Activated T-cell treated with anti-CD3 and anti-CD28 coated beads, Interleukin-2, amount 50 U/mL, for 1 hour (primary cell): ENCODE results near the gene MPZL3.

ENCODE experiments used
- DNase-seq: peaks from one replicate; pipeline ENCODE4 v3.0.0-alpha.2; 2020

The MPZL3 gene

DNA sequence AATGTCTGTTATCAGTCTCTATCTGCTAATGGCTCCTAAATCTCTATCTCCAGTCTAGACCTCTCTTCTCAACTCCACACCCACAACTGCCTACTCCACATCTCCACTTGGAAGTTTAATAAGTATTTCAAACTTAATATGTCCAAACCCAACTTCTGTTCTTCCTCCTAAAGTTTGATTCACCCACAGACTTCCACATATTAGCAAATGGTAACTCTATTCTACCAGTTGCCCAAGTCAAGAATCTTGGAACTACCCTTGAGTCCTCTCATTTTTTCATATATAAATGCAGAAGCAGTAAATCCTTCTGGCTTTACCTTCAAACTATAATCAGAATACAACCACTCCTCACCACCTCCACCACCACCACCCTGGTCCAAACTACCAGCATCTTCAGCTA, 20.7 kb downstream of the MPZL3 start:
- DNase-seq: no peak

DNA sequence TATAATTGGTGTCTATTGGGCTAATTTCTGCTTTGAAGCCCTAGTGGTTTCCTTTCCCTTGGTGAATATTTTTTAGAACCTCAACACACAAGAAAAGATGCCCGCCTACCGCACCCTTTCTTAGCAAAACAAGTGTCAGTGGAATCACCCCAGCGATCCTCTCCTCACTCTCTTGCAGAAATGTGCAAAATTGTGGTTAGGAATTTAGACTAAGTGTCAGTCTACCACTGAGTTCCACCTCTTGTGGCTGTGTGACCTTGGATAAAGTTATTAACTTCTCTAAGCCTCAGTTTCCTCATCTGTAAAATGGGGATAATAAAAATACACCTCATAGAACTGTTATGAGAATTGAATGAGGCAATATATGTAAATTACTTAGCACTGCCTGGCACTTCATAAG, 22.1 kb downstream of the MPZL3 start:
- peak; percentile 48 for DNase-seq

DNA sequence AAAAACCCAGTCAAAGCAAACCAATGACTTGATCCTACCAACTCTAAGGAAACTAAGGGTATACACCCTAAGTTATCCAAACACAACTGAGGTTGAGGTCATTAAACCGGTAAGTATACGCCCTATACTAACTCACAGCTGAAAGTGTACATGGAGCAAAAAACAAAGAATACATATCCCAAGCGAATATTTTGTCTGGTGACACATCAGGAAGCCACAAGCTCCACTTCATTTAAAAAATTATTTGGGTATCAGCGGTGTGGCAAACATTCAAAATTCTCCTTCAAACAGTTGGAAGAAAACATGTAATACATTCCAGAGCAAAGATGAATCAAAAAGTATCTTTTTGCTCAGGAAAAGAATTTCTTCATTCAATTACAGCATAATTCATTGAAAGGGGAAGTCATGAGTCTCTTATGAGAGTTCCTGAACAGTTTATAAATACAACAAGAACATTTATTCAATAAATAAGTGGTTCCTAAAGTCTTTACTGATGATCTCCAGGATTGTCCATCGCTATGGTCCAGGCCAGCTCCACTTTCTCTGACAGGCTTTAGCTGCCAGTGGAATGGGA, 22.8 kb downstream of the MPZL3 start:
- no peak for DNase-seq

DNA sequence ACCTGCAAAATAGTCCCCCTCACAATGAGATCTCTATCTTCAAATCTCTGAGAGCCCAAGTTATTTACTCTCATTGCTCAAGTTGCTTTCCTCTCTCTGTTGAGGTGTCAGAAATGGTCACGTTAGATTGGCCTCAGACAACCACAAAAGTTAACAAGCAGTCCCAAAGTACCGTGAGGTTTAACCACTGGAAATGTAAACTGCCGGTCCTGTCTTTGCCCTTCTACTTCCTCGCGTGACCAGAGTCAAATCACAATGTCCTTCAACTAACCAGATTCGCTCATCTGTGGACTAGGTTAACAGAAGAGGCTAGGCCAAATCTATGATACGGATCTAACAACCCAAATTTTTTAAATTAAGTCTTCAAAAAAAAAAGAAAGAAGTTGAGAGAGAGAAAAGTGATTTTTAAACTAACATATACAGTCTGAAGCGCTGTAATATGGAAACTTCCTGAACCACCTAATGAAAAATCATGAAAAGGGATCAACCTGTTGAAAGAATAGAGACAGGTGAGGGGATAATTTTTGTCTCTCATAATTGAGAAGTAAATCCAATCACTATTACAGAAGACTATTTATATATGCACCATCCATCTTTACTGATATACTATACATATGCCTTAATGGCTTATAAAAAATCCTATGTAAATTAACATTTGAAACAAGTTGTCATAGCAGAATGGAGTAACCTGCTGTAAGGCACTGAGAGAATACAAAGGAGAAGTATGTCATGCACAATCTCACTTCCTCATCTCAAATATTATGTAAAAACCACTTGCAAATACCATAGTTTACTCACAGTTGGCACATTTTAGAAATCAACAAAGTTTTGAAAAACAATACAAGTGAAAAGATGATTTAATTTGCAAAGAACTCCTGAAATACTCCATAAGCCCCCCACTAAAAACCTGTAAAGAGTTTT, 24.0 kb downstream of the MPZL3 start:
- no peak for DNase-seq

DNA sequence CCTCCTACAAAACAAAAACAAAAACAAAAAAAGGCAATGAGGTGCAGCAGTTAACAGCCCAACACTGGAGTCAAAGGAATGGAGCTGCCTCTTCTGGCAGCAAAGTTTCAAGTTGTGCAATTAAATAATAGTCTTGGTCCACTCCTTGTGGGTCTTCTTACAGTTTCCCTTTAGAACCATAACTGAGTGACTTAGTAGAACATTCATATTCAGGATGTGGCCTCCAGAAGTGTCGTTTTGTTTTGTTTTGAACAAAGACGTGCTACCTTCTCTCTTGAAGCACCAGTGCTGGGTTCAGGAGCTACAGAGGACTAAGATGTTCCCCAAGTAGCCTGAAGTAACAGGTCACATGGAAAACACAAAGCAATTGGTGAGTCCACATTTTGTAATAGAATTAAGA, 25.4 kb downstream of the MPZL3 start:
- no peak for DNase-seq

DNA sequence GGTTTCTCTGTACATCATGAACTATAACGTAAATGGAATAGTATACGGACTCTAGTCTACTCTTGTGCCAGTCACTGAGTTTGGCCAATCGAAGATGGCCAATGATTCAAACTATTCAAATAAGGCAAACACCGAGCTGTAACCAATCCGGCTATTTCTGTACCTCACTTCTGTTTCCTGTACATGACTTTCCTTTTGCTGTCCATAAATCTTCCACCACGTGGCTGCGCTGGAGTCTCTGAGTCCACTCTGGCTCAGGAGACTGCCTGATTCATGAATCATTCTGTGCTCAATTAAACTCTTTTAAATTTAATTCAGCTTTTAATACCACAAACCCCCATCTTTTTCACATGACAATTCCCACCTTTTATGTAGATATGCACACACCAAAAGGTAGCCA, 25.9 kb downstream of the MPZL3 start:
- no peak for DNase-seq

DNA sequence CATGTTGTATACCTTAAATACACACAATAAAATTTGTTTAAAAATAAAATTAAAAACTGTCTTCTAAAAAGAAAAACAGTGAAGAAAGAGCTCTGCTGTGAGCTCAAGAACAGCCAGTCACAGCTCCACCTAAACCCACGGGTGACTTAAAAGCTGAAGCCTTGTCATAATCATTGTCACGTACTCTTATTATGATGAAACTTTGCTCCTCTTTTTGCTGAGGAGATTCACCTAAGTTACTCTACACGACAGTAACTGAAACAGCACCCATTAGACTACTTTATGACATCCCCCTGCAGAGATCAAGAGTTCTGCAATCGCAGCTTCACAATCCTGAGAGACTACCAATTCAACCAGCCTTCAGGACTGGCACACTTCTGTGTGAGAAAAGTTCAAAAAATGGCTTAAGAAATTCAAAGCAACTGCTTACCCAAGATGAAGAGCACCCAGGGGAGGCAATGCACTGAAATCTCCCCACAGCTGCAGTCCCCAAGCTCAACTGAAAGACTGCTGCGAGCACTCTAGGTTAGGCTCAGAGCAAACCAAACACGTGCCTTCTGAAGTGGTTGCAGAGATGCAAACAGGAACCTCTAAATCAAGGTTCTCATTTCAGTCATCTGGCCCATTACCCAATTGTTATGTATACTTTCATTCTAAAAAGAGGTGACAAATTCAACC, 27.5 kb downstream of the MPZL3 start, which contains the start of gene JAML:
Gene JAML (minus strand): TSS at position 501 of the 678 bp plus-strand sequence. CDS start 10,145 bp downstream, outside the sequence.
- peak; percentile 62 for DNase-seq

DNA sequence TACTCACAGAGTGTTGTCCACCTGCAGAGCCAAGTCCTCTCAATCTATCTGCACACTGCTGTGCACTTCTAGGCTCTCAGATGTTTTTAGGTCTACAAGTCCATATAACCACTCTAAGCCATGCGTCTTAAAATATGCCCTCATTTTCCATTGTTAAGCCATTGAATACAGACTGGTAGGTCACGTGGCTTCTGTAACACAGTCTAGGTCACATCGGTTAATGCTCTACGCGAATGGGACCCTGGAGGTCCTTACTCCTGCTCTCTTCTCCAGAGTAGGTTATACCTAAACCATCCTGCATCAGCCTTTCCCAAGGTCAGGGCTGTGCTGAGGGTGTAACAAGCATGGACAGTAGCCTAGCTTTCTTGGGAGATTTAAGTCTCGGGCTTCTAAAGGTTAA, 28.2 kb downstream of the MPZL3 start:
- no peak for DNase-seq

DNA sequence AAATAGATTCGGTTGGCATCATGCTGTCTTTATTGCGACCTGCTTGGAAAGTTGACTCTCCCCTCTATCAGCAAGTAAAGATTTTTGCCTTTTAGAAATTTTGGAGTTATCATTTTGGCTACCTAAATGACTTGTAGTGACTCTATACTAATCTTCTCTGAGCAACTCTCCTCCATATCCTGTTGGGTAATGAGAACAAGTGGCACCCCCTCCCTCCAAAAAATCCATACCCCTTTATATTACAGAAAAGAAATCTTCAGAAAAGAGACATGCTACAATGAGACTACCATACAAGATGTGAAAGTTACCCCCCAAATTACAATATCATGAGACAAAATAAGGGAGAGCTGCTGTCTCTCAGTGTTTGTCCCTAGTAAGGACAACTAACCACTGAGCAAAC, 28.6 kb downstream of the MPZL3 start:
- no peak for DNase-seq

DNA sequence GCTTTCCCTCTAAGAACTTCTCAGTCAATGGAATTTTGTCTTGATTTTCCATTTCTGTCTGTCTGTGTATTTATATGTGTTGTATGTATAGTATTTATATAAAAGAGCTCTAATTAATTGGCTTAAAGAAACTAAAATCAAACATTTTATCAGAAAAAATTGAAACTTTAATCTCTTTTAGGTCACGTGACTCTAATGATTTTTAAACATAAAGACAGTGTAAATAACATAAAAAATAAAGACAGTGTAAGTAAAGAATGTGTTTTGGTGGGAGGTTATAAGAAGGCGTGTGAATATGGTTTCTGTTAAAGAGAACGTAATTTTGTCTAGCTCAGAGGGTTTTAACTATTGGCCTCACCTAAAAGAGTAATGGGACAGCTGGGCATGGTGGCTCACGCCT, 29.7 kb downstream of the MPZL3 start:
- no peak for DNase-seq

DNA sequence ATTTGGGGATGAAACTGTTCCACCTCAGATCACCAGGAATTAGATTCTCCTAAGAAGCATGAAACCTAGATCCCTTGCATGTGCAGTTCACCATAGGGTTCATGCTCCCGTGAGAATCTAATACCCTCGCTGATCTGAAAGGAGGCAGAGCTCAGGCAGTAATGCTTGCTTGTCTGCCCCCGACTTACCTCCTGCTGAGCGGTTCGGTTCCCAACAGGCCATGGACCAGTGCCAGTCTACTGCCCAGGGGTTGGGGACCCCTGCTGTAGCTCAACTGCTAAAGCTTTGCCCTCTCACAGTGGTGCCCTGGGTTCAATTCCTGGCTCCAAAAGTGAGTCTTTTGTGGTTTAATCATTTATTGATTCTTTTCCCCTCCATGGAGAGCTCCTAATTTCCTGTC, 30.7 kb downstream of the MPZL3 start:
- no peak for DNase-seq

DNA sequence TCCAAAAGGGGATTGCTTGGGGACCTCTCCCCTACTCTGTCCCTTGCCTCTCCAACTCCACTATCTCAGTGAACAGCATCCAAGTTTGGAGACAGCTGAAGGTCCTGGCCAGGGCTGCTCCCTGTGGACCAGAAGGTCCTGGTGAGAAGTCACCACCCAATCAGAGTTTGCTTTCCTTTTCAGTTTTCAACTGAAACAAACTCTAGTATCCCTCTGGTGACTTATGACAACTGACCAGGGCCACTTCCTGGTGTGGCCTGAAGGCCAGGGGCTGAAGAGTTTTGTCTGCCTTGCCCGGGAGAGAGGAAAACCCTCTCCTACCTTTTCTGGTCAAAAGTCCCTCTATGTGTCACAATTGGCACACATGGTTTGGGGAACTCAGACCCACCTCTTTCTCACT, 32.4 kb downstream of the MPZL3 start:
- DNase-seq: no peak

DNA sequence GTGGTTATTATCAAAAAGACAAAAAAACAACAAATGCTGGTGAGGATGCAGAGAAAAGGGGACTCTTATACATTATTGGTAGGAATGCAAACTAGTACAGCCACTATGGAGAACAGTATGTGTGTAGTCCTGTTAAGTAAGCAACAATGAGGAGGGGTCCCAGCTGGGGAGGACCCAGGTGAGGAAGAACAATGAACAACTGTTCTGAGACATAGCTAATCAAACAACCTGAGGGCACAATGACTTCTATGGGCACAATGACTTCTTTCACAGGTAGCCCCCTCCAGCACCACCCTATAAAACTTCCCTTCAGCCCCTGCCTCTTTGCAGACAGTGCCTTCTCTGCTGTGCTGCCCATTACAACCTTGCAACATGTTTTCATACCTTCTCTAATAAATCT, 32.9 kb downstream of the MPZL3 start:
- DNase-seq: no peak

DNA sequence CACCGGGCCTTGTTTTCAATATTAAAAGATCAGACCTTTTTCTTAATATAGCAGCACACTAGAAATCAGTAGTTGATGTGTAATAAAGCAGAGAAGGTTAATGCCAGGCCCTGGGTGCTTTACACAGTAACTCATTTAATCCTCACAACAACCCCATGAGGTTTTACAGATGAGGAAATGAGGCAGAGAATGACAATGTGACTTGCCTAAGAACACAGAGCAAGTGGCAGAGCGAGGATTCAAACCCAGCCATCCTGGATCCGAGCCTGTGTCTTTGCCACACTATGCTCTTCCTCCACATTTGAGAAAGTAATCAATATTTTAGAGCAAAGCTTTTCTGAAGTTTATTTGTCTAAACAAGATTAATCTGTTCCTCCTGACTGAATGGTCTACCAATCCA, 34.6 kb downstream of the MPZL3 start:
- no peak for DNase-seq

DNA sequence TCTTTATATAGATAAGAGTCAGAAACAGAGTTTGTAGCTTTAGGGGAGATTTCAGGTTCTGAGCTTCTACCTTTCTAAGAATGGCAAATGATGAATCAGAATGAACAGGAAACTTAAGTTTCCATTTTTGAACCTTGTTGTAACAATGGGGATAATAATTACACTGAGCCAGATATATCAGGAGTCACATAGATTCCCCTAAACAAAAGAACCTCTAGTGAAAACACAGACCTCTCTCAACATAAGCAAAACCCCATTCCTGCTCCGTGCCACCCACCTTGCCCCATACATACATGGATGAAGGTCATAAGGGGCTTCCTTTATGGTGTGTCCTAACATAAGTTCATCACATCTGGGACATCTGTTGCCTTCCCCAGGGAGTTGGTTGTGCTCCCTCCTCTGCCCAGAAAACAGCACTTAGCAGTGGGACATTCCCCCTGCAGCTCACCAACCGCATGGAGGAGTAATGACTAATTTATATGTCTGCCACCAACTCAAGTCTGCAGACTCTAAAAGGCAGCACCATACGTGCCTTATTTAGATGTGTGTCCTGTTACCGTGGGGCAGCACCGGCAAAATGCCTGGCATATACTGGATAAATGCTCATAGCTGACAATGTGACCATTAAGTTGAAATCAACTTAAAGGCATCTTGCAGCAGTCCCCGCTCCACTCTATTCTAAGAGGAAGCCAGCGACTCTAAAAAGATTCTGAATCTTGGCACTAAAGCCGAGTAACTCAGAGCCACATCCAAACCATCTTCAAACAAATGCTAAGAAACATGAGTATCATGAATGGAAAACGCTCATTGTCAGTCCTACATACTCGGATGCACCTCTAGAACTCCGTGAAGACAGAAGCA, 35.3 kb downstream of the MPZL3 start:
- DNase-seq: peak; percentile 58

DNA sequence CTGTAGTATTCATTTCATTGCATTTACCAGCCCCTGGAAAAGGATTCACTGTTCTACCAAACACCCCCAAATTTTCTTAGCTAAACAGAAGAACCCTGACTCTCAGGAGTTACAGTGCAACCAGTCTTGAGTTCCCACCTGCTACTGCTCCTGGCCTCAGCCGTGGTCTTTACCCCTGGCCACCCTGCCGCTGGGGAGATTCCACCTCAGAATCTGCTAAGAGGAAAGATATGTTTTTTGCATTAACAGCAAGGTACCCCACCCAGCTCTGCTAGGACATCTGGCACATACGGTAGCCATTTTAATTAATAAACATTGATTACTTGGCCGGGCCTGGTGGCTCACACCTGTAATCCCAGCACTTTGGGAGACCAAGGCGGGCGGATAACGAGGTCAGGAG, 36.4 kb downstream of the MPZL3 start:
- DNase-seq: no peak

DNA sequence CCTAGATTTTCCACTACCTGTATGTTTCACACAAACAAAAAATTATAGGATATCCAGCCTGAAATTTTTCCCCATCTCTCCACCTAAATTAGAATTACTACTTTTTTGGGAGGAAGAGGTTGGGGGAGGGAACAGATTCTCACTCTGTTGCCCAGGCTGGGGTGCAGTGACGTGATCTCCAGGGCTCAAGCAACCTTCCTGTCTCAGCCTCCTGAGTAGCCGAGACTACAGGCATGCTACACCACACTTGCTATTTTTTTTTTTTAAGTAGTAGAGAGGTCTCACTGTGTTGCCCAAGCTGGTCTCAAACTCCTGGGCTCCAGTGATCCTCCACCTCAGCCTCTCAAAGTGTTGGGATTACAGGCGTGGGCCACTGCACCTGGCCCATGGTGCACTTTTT, 36.9 kb downstream of the MPZL3 start:
- no peak for DNase-seq

DNA sequence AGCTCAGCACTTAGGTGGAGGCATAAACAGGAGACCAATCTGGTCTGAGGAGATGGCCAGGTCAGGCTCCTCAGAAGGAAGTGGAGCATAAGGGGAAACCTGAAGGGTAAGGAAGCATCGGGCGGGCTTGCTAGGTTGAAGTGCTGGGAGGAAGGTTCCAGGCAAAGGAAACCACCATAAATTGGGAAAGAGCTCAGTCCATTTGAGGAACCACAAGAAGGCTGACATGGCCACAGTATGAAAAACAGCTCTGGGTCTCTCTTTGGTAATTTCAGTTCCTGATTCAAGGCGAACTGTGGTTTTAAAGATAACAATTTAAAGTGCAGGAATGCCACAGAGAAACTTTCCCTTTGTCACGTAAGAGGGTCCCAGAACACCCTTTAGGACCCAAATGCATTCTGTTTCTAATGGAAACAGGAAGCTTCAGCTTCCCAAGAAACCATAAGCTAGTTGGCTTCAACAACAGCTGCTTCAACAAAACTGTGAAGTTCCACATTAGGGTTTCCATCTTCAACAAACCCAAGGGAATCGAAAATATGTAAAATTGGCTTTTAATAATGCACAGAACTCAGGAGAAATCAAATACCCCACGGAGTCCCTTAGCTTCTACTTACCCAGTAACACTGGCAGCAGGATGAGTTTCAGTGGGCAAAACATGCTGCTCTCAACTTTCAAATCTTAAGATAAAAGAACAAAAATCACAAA, 37.8 kb downstream of the MPZL3 start:
- no peak for DNase-seq

DNA sequence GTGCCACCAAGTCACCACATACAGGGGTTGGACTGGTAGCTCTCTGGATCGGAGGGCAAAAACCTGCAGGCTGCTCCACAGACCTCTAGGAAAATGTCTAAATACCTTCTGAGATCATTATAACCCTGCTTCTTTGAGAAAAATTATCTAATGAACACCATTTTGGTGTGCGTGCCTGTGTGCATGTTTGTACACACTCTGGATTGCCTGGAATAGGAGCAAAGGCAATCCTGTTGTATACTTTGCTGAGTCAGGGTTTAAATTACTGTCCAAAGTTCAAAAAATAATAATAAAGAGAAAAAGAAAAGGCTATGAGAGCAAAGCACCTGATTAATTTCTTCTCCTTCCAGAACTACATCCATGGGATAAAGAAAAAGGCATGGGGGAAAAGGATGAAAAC, 38.4 kb downstream of the MPZL3 start:
- DNase-seq: no peak

DNA sequence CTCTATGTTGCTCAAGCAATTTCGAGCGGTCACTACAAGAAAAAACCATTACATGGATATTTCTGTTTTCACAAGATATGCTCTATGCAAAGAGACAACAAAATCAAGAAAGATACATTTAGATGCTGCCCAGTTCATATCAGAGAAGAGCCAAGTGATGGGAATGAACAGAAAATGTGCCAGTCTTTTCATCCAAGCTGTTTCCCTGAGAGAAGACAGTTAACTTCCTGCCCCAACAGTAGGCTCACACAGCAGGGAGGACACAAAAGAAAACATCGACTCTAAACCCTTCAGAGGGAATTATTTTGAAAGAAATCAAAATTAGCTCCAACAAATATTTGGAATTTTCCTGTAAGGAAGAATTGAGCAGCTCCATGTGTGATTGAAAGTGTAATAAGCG, 39.0 kb downstream of the MPZL3 start:
- DNase-seq: no peak

DNA sequence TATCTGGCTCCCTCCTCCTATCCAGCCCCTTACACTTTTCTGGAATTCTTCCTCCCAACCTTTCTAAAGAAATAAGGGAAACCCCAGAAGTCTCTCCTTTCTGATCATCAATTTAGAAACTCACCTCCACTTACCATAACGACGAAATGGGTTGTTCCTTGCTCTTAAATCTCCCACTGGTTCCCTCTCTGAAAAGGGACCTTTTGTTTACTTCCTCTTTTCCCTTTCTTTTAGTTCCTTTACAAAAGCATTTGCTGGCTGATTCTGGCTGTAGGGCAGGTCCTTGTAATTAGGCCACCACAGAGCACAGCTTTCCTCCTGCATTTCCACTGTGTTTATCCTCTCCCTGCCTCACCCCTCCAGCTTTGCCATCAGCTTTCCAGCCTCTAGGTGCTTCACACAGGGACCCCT, 39.4 kb downstream of the MPZL3 start:
- no peak for DNase-seq

DNA sequence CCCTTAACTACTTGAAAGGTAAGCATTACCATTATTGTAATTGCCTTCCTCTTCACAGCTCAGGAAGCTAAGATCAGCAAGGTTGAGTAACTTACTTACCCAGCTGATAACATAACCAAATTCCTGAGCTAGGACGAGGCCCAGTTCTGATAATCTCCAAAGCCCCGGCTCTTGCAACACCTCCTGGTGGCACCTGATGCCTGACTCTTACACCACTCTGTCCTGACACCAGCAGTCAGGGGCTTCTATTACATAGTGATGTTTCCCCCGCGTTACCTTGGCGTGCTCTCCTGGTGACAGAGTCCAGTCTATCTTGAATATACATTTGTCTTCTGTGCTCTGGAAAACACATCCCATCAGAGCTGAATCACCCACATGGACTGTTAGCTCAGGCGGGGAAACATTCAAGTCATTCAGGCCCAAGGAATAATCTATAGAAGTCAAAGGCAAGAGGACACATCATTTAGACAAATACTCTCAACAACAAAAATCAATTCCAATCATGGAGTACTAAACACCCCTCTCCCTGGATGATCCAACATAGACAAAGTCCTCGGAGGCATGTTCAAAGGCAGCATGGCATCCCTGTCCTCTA, 39.9 kb downstream of the MPZL3 start:
- no peak for DNase-seq
